ENCODE results near the gene MYBPHL.

The MYBPHL gene

GRCh38 chr1:109279615-109280278 is 27.1 kb downstream of the MYBPHL start:
- DNase-seq, result no peak

GRCh38 chr1:109277434-109278204 is 29.2 kb downstream of the MYBPHL start:
- DNase-seq, result peak; percentile 74

- no peak for DNase-seq
Measured at GRCh38 chr1:109275706-109276345, 31.0 kb downstream of the MYBPHL start.

GRCh38 chr1:109274533-109275476 is 32.0 kb downstream of the MYBPHL start:
- no peak for DNase-seq

- no peak for DNase-seq
Measured at GRCh38 chr1:109273570-109274288, 33.1 kb downstream of the MYBPHL start.

GRCh38 chr1:109272831-109273547 is 33.8 kb downstream of the MYBPHL start:
- DNase-seq, result no peak

- no peak for DNase-seq
Measured at GRCh38 chr1:109272021-109272799, 34.6 kb downstream of the MYBPHL start.

GRCh38 chr1:109271458-109271857 is 35.4 kb downstream of the MYBPHL start:
- DNase-seq, result no peak

GRCh38 chr1:109270623-109271317 is 36.0 kb downstream of the MYBPHL start:
- DNase-seq, result no peak

- DNase-seq, result no peak
Measured at GRCh38 chr1:109269981-109270622, 36.7 kb downstream of the MYBPHL start.

- DNase-seq, result no peak
Measured at GRCh38 chr1:109269212-109269980, 37.4 kb downstream of the MYBPHL start.

GRCh38 chr1:109268431-109269211 is 38.2 kb downstream of the MYBPHL start:
- no peak for DNase-seq

GRCh38 chr1:109267743-109268300 is 39.0 kb downstream of the MYBPHL start:
- no peak for DNase-seq

- no peak for DNase-seq
Measured at GRCh38 chr1:109266965-109267364, 39.8 kb downstream of the MYBPHL start.

GRCh38 chr1:109265741-109266330 is 41.0 kb downstream of the MYBPHL start:
- DNase-seq, result no peak

- DNase-seq, result no peak
Measured at GRCh38 chr1:109265016-109265415, 41.8 kb downstream of the MYBPHL start.

- DNase-seq, result no peak
Measured at GRCh38 chr1:109264379-109264755, 42.4 kb downstream of the MYBPHL start.
